GM21360 (cell line): ENCODE data around the gene BRMS1.
"Not testable (repeated sequence)": the region's sequence is repeated elsewhere in the genome, so short reads cannot be mapped to it uniquely, and the experiment has no call there.

Experiments
- ATAC-seq: cut with Tn5 transposase; IDR thresholded peaks from one replicate; pipeline ENCODE4 v1.9.1; 2021; ENCODE audit warnings: mild to moderate bottlenecking, moderate library complexity; ENCODE audit not compliant: unreplicated experiment

BRMS1 gene

GRCh38 chr11:66326261-66327111 lies 18.4 kb downstream of the BRMS1 start:
- no peak for ATAC-seq

- ATAC-seq: no peak
Measured at GRCh38 chr11:66325263-66325671, 19.6 kb downstream of the BRMS1 start.

- no peak for ATAC-seq
Measured at GRCh38 chr11:66324664-66325063, 20.2 kb downstream of the BRMS1 start.

GRCh38 chr11:66323684-66324083 lies 21.2 kb downstream of the BRMS1 start:
- no peak for ATAC-seq

GRCh38 chr11:66322732-66323427 lies 22.0 kb downstream of the BRMS1 start:
- ATAC-seq: no peak

GRCh38 chr11:66321606-66322005 lies 23.3 kb downstream of the BRMS1 start:
- no peak for ATAC-seq

- ATAC-seq: not testable (repeated sequence)
Measured at GRCh38 chr11:66320748-66321147, 24.2 kb downstream of the BRMS1 start.

GRCh38 chr11:66320289-66320688 lies 24.6 kb downstream of the BRMS1 start:
- not testable (repeated sequence) for ATAC-seq

GRCh38 chr11:66318600-66318970 lies 26.3 kb downstream of the BRMS1 start:
- ATAC-seq: no peak

- no peak for ATAC-seq
Measured at GRCh38 chr11:66317723-66318599, 26.9 kb downstream of the BRMS1 start.

- ATAC-seq: no peak
Measured at GRCh38 chr11:66317322-66317722, 27.6 kb downstream of the BRMS1 start.

- no peak for ATAC-seq
Measured at GRCh38 chr11:66316849-66317251, 28.1 kb downstream of the BRMS1 start, which contains the start of gene CD248. CD248 (minus strand) TSS chr11:66317044; CDS start chr11:66317027, 17 bp downstream.

GRCh38 chr11:66315921-66316811 lies 28.7 kb downstream of the BRMS1 start:
- no peak for ATAC-seq

- no peak for ATAC-seq
Measured at GRCh38 chr11:66315498-66315885, 29.4 kb downstream of the BRMS1 start.

GRCh38 chr11:66314561-66315497 lies 30.1 kb downstream of the BRMS1 start:
- no peak for ATAC-seq

- ATAC-seq: no peak
Measured at GRCh38 chr11:66314186-66314501, 30.8 kb downstream of the BRMS1 start.

GRCh38 chr11:66313321-66314185 lies 31.4 kb downstream of the BRMS1 start:
- ATAC-seq: no peak
